CD4-positive, alpha-beta T cell (primary cell): Measurements from ENCODE around the gene ARPP21. TPM values are rescaled to one million over a fixed set of nuclear protein-coding genes. Genes with fewer than 3 reads are reported as not detected.

Source experiments
- ATAC-seq: fragments of 200-7000 bp; cut with Tn5 transposase; one replicate; pipeline ENCODE4 v1.10.0; 2022; ENCODE audit warnings: mild to moderate bottlenecking; ENCODE audit not compliant: poor library complexity
- CTCF ChIA-PET: fragments of 350-600 bp; sonication (Branson Sonifier 250); formaldehyde crosslinking; loops from one replicate; lab custom pipeline; 2021; ENCODE audit warnings: antibody characterized with exemption, inconsistent platforms; lab: Charles Lee
- POLR2A ChIA-PET: fragments of 350-600 bp; sonication (Branson Sonifier 250); formaldehyde crosslinking; loops from one replicate; lab custom pipeline; 2021; ENCODE audit warnings: antibody characterized with exemption, inconsistent platforms; lab: Charles Lee
- DNase-seq, 14 experiments: peaks; one replicate each; pipeline ENCODE4 v3.0.0-alpha.2; 2013 to 2020; ENCODE audit warnings: mixed read lengths in 2 of 14
- H3K27ac ChIP-seq, 2 donors: one replicate each; pipeline versions ENCODE4 v1.5.1 to v1.7.0; 2013; ENCODE audit warnings: low read length in 2 of 2, low read depth in 1 of 2, mild to moderate bottlenecking in 1 of 2
- H3K27me3 ChIP-seq, 2 experiments: 1 replicate in 1 of 2; 2 replicates in 1 of 2; pipeline versions ENCODE4 v1.6.1 to v1.7.0; 2013; ENCODE audit warnings: low read length in 2 of 2, control low read depth in 1 of 2, mild to moderate bottlenecking in 1 of 2, moderate library complexity in 1 of 2; ENCODE audit not compliant: insufficient read depth in 2 of 2, control insufficient read depth in 1 of 2
- H3K36me3 ChIP-seq: one replicate; pipeline ENCODE4 v1.6.1; 2013; ENCODE audit warnings: low read length, control low read depth; ENCODE audit not compliant: insufficient read depth
- H3K4me1 ChIP-seq: one replicate; pipeline ENCODE4 v1.6.1; 2013; ENCODE audit warnings: low read length, control low read depth; ENCODE audit not compliant: insufficient read depth
- H3K4me3 ChIP-seq: one replicate; pipeline ENCODE4 v1.5.1; 2013; ENCODE audit warnings: mild to moderate bottlenecking, low read length, moderate library complexity
- H3K9me3 ChIP-seq, 2 experiments: 1 replicate in 1 of 2; 2 replicates in 1 of 2; pipeline versions ENCODE4 v1.6.1 to v1.7.0; 2013; ENCODE audit warnings: low read length in 2 of 2, mild to moderate bottlenecking in 2 of 2, control low read depth in 1 of 2, moderate library complexity in 1 of 2; ENCODE audit not compliant: control insufficient read depth in 1 of 2, insufficient read depth in 1 of 2
- H3K27ac Mint-ChIP-seq: one replicate; pipeline ENCODE4 v1.8.0; 2020; ENCODE audit warnings: mixed read lengths
- H3K27me3 Mint-ChIP-seq: one replicate; pipeline ENCODE4 v1.8.0; 2021; ENCODE audit warnings: mixed read lengths
- H3K36me3 Mint-ChIP-seq: one replicate; pipeline ENCODE4 v1.8.0; 2021; ENCODE audit warnings: low read depth, mixed read lengths
- H3K4me1 Mint-ChIP-seq: one replicate; pipeline ENCODE4 v1.8.0; 2021; ENCODE audit warnings: low read depth, mixed read lengths
- H3K4me3 Mint-ChIP-seq: one replicate; pipeline ENCODE4 v1.8.0; 2020; ENCODE audit warnings: mild to moderate bottlenecking, mixed read lengths
- H3K9me3 Mint-ChIP-seq: one replicate; pipeline ENCODE4 v1.8.0; 2020; ENCODE audit warnings: mixed read lengths
- CTCF ChIP-seq: fragments of 200-600 bp; IDR thresholded peaks from one replicate; pipeline ENCODE4 v1.8.0; 2022; ENCODE audit warnings: antibody characterized with exemption, mild to moderate bottlenecking
- intact Hi-C, 2 experiments: fragments of 100-400 bp; cut with DNase I in 1 of 2; cut with micrococcal nuclease in 1 of 2; formaldehyde crosslinking; loops; one replicate each; pipeline versions ENCODE4 v1.15.1 to v1.9.0; 2023 to 2025; cut with DNase I, micrococcal nuclease
- total RNA-seq, 174 experiments: library from RNA in 2 of 174; stranded (reverse) in 2 of 174; gene quantifications; one replicate each; pipeline ENCODE4 v1.2.3 and lab custom pipeline; 2021 to 2026

ARPP21 gene
- total RNA-seq, 2 experiments from 2014 or later = not detected

GRCh38 chr3:35718921-35719320, 79.6 kb downstream of the ARPP21 start:
- Histone ChIP-seq H3K4me1 (no peaks in the 10 kb centered on the region), H3K27ac (no peak overlapping the region), H3K4me3 (no peak overlapping the region), H3K36me3 (no peaks in the 10 kb centered on the region), H3K27me3 (no peaks in the 10 kb centered on the region), H3K9me3 (peaks cover 0 to 3% of the 10 kb centered on the region in 2 experiments)
- no peak for TF ChIP-seq CTCF
- Mint-ChIP-seq H3K27ac (no peak overlapping the region), H3K9me3 (no peaks in the 10 kb centered on the region), H3K4me1 (no peaks in the 10 kb centered on the region), H3K4me3 (no peak overlapping the region), H3K27me3 (no peaks in the 10 kb centered on the region), H3K36me3 (no peaks in the 10 kb centered on the region)
- ChIA-PET CTCF (no interaction called here), POLR2A (no interaction called here)
- no peak for ATAC-seq
- intact Hi-C loops = no loop called here
- no peak for DNase-seq

- DNase-seq (no peak), ATAC-seq (no peak)
- no peaks in the 10 kb centered on the region for H3K36me3 Mint-ChIP-seq
- Histone ChIP-seq H3K27ac (no peak overlapping the region), H3K4me1 (no peaks in the 10 kb centered on the region), H3K27me3 (no peaks in the 10 kb centered on the region), H3K4me3 (no peak overlapping the region), H3K36me3 (no peaks in the 10 kb centered on the region), H3K9me3 (peaks cover 0 to 3% of the 10 kb centered on the region in 2 experiments)
- ChIA-PET POLR2A (no interaction called here), CTCF (no interaction called here)
- no peak for TF ChIP-seq CTCF
- no peak overlapping the region for H3K27ac Mint-ChIP-seq
- H3K9me3 Mint-ChIP-seq = no peaks in the 10 kb centered on the region
- H3K27me3 Mint-ChIP-seq = no peaks in the 10 kb centered on the region
- no peaks in the 10 kb centered on the region for H3K4me1 Mint-ChIP-seq
- no peak overlapping the region for H3K4me3 Mint-ChIP-seq
- intact Hi-C loops = no loop called here
These were observed 82.3 kb downstream of the ARPP21 start for GRCh38 chr3:35721628-35722027.

- Histone ChIP-seq H3K4me3 (no peak overlapping the region), H3K36me3 (no peaks in the 10 kb centered on the region), H3K4me1 (no peaks in the 10 kb centered on the region), H3K27me3 (no peaks in the 10 kb centered on the region), H3K9me3 (peaks cover 0 to 3% of the 10 kb centered on the region in 2 experiments), H3K27ac (no peak overlapping the region)
- ATAC-seq = no peak
- DNase-seq = no peak
- intact Hi-C loops = no loop called here
- CTCF ChIA-PET = no interaction called here
- TF ChIP-seq CTCF = no peak
- POLR2A ChIA-PET = no interaction called here
- Mint-ChIP-seq H3K9me3 (no peaks in the 10 kb centered on the region), H3K27ac (no peak overlapping the region), H3K4me1 (no peaks in the 10 kb centered on the region), H3K4me3 (no peak overlapping the region), H3K27me3 (no peaks in the 10 kb centered on the region), H3K36me3 (no peaks in the 10 kb centered on the region)
These were observed 83.6 kb downstream of the ARPP21 start for GRCh38 chr3:35722902-35723301.
